Naive thymus-derived CD4-positive, alpha-beta T cell (primary cell): ENCODE measurements around the gene ATOSB. TPM values are rescaled to one million over a fixed set of nuclear protein-coding genes. Genes with fewer than 3 reads are reported as not detected.

Source experiments
- ATAC-seq: fragments of 150-1000 bp; cut with Tn5 transposase; 2 replicates; pipeline ENCODE4 v1.10.0; 2021; ENCODE audit warnings: mild to moderate bottlenecking, moderate library complexity
- CTCF ChIA-PET: fragments of 350-600 bp; sonication (Branson Sonifier 250); formaldehyde crosslinking; loops from one replicate; lab custom pipeline; 2021; ENCODE audit warnings: antibody characterized with exemption; lab: Charles Lee
- POLR2A ChIA-PET: fragments of 350-600 bp; sonication (Branson Sonifier 250); formaldehyde crosslinking; loops from one replicate; lab custom pipeline; 2021; ENCODE audit warnings: antibody characterized with exemption, inconsistent platforms; lab: Charles Lee
- DNase-seq, 9 donors: peaks; one replicate each; pipeline versions ENCODE4 v3.0.0 to v3.0.0-alpha.2; 2020 to 2022; ENCODE audit warnings: mixed read lengths in 1 of 9
- H3K27ac ChIP-seq: one replicate; pipeline ENCODE4 v1.7.0; 2013; ENCODE audit warnings: mild to moderate bottlenecking, low read depth, low read length, moderate library complexity
- H3K27me3 ChIP-seq, 2 donors: one replicate each; pipeline ENCODE4 v1.7.0; 2013; ENCODE audit warnings: low read length in 2 of 2, mild to moderate bottlenecking in 2 of 2, moderate library complexity in 2 of 2; ENCODE audit not compliant: control insufficient read depth in 2 of 2, insufficient read depth in 2 of 2
- H3K36me3 ChIP-seq, 3 experiments: 1 replicate in 2 of 3; 2 replicates in 1 of 3; pipeline ENCODE4 v1.7.0; 2013; ENCODE audit warnings: low read length in 3 of 3, mild to moderate bottlenecking in 3 of 3, moderate library complexity in 1 of 3; ENCODE audit not compliant: insufficient read depth in 3 of 3, control insufficient read depth in 2 of 3
- H3K4me1 ChIP-seq, 2 donors: one replicate each; pipeline ENCODE4 v1.7.0; 2013; ENCODE audit warnings: low read length in 2 of 2, mild to moderate bottlenecking in 2 of 2, moderate library complexity in 1 of 2; ENCODE audit not compliant: control insufficient read depth in 2 of 2, insufficient read depth in 2 of 2
- H3K4me3 ChIP-seq: 2 replicates; pipeline ENCODE4 v1.7.0; 2013; ENCODE audit warnings: mild to moderate bottlenecking, low read length
- H3K9me3 ChIP-seq, 3 experiments: 1 replicate in 2 of 3; 2 replicates in 1 of 3; pipeline ENCODE4 v1.7.0; 2013; ENCODE audit warnings: low read length in 3 of 3; ENCODE audit not compliant: control insufficient read depth in 2 of 3
- H3K27ac Mint-ChIP-seq, 9 donors: one replicate each; pipeline ENCODE4 v1.8.0; 2020 to 2022; ENCODE audit warnings: mixed read lengths in 9 of 9, mild to moderate bottlenecking in 8 of 9, moderate library complexity in 5 of 9, inconsistent platforms in 2 of 9
- H3K27me3 Mint-ChIP-seq, 5 donors: one replicate each; pipeline ENCODE4 v1.8.0; 2021 to 2022; ENCODE audit warnings: mixed read lengths in 5 of 5, mild to moderate bottlenecking in 1 of 5
- H3K36me3 Mint-ChIP-seq, 5 donors: one replicate each; pipeline ENCODE4 v1.8.0; 2020 to 2022; ENCODE audit warnings: mixed read lengths in 5 of 5, mild to moderate bottlenecking in 3 of 5, inconsistent platforms in 1 of 5
- H3K4me1 Mint-ChIP-seq, 7 donors: one replicate each; pipeline ENCODE4 v1.8.0; 2020 to 2022; ENCODE audit warnings: mixed read lengths in 7 of 7, mild to moderate bottlenecking in 3 of 7, inconsistent platforms in 1 of 7
- H3K4me3 Mint-ChIP-seq, 10 donors: one replicate each; pipeline ENCODE4 v1.8.0; 2020 to 2022; ENCODE audit warnings: mild to moderate bottlenecking in 10 of 10, mixed read lengths in 10 of 10, moderate library complexity in 6 of 10, inconsistent platforms in 2 of 10
- H3K9me3 Mint-ChIP-seq, 11 donors: one replicate each; pipeline ENCODE4 v1.8.0; 2020 to 2022; ENCODE audit warnings: mixed read lengths in 11 of 11, mild to moderate bottlenecking in 4 of 11, inconsistent platforms in 1 of 11, moderate library complexity in 1 of 11
- intact Hi-C, 2 donors: fragments of 100-400 bp; cut with micrococcal nuclease; formaldehyde crosslinking; loops; one replicate each; pipeline ENCODE4 v1.15.1; 2023
- polyA plus RNA-seq, 2 donors: library from polyadenylated mRNA; unstranded; fragments of 300-500 nt; fragmentation: Illumina TruSeq; gene quantifications; one replicate each; pipeline ENCODE4 v1.2.3, GENCODE V29; 2021
- total RNA-seq, 6 experiments: library from RNA in 5 of 6; stranded (reverse) in 5 of 6; gene quantifications; 1 replicate in 5 of 6; 2 replicates in 1 of 6; pipeline ENCODE4 v1.2.3 and lab custom pipeline; 2021 to 2026

The ATOSB gene
- total and polyA plus RNA-seq, 7 experiments from 2014 or later, result 0.95 to 26.0 (median 6.1) TPM

GRCh38 chr9:35102769-35103659, 12.6 kb downstream of the ATOSB start, which contains the start of gene STOML2:
TSS of gene STOML2 (minus strand) at chr9:35103131. CDS start at chr9:35103094, 37 bp downstream.
- peaks cover 4 to 40% (median 9%) of the 10 kb centered on the region in 3 experiments for H3K36me3 ChIP-seq
- peak within 1 kb of the TSS; percentile 81 for H3K27ac ChIP-seq
- peak within 1 kb of the TSS; percentile 92 to 99 (median 96) for H3K27ac Mint-ChIP-seq
- peak within 1 kb of the TSS; percentile 88 to 98 (median 92) for H3K4me3 Mint-ChIP-seq
- H3K4me1 Mint-ChIP-seq, result peaks cover 18 to 36% (median 33%) of the 10 kb centered on the region in 7 donors
- DNase-seq (peak; percentile 72 to 95 (median 91)), ATAC-seq (peak; percentile 98)
- H3K36me3 Mint-ChIP-seq, result peaks cover 3 to 34% (median 15%) of the 10 kb centered on the region in 5 donors
- H3K4me3 ChIP-seq, result peak within 1 kb of the TSS; percentile 92
- H3K27me3 Mint-ChIP-seq, result no peaks in the 10 kb centered on the region
- peaks cover 12 to 18% of the 10 kb centered on the region in 2 donors for H3K4me1 ChIP-seq
- ChIA-PET CTCF (interaction anchor here (0.6 to 3.0 kb wide), 7 partner anchors 8 to 203 kb away, joined by 3 to 14 read pairs (median 5); partner anchors contain the start of gene ATOSB), POLR2A (interaction anchor here (0.9 to 3.5 kb wide), 8 partner anchors 8 to 501 kb away, joined by 3 to 32 read pairs (median 12); partner anchors contain the start of genes ATOSB, FANCG and VCP)
- intact Hi-C loops, result loop anchor here (1.0 to 5.0 kb wide), 8 partner anchors 8 to 1664 kb away; partner anchors contain the start of genes CREB3 (in 1 of the 2), TESK1 (in 1 of the 2), TLN1 (in 1 of the 2) and VCP (in 1 of the 2)
- no peaks in the 10 kb centered on the region for H3K9me3 ChIP-seq
- H3K9me3 Mint-ChIP-seq, result no peaks in the 10 kb centered on the region
- H3K27me3 ChIP-seq, result no peaks in the 10 kb centered on the region

DNA sequence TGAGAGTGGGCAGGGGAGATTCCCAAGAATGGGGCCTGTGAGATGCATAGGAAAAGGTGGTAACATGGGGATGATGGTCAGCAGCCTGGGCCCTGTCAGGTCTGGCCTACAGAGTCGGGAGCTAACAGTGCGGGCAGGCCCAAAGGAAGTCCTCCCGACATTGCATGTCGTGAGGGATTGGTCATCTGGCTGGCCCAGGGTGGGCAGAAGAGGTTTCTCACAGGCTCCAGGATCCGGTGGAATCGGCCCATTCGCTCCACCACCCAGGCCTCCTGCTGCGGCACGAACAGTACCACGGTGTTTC, 13.2 kb downstream of the ATOSB start:
- ChIA-PET POLR2A (interaction anchor here (0.9 to 3.5 kb wide), 7 partner anchors 9 to 502 kb away, joined by 3 to 32 read pairs (median 15); partner anchors contain the start of genes ATOSB, FANCG and VCP), CTCF (interaction anchor here (0.6 to 3.0 kb wide), 4 partner anchors 9 to 203 kb away, joined by 3 to 14 read pairs (median 5); partner anchors contain the start of gene ATOSB)
- H3K27ac Mint-ChIP-seq, result peak overlapping the region; percentile 92 to 99 (median 96)
- no peak for ATAC-seq
- H3K9me3 ChIP-seq, result no peaks in the 10 kb centered on the region
- H3K27ac ChIP-seq, result peak overlapping the region; percentile 81
- H3K9me3 Mint-ChIP-seq, result no peaks in the 10 kb centered on the region
- peak overlapping the region; percentile 92 for H3K4me3 ChIP-seq
- DNase-seq, result no peak
- peaks cover 18 to 42% (median 37%) of the 10 kb centered on the region in 7 donors for H3K4me1 Mint-ChIP-seq
- peaks cover 4 to 36% (median 9%) of the 10 kb centered on the region in 3 experiments for H3K36me3 ChIP-seq
- no peaks in the 10 kb centered on the region for H3K27me3 ChIP-seq
- intact Hi-C loops, result loop anchor here (2.0 to 5.0 kb wide), 3 partner anchors 435 to 1665 kb away; partner anchors contain the start of gene TESK1 (in 1 of the 2)
- no peaks in the 10 kb centered on the region for H3K27me3 Mint-ChIP-seq
- peaks cover 12 to 18% of the 10 kb centered on the region in 2 donors for H3K4me1 ChIP-seq
- peak overlapping the region; percentile 88 to 98 (median 92) for H3K4me3 Mint-ChIP-seq
- peaks cover 3 to 34% (median 15%) of the 10 kb centered on the region in 5 donors for H3K36me3 Mint-ChIP-seq

DNA sequence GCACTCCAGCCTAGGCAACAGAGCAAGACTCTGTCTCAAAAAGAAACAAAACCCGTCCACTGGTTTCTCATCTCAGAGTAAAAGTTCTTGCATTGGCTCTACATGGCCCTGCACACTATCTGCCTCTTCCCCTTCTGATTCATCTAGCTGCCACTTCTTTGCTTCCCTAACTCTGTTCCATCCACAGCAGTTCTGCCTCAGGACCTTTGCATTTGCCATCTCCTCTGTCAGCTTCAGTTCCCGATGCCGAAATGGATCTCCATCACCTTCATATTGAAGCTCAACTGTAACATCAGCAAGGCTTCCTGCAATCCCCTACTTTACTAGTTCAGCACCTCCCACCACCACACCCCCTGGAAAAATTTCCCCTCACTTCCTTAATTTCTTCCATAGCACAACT, 18.1 kb downstream of the ATOSB start:
- DNase-seq (no peak), ATAC-seq (no peak)
- CTCF ChIA-PET, result interaction anchor here (0.6 to 3.9 kb wide), 6 partner anchors 11 to 910 kb away, joined by 3 to 19 read pairs (median 4); partner anchors contain the start of gene FANCG
- H3K4me1 ChIP-seq, result peaks cover 16 to 23% of the 10 kb centered on the region in 2 donors
- intact Hi-C loops, result loop anchor here in 1 of 2 donors (2.0 kb wide), 1 partner anchor 337 kb away; no protein-coding TSS in a partner anchor
- H3K27me3 ChIP-seq, result no peaks in the 10 kb centered on the region
- POLR2A ChIA-PET, result interaction anchor here (0.7 to 11.3 kb wide), 4 partner anchors 8 to 25 kb away, joined by 3 to 88 read pairs (median 8); partner anchors contain the start of genes FANCG and VCP
- H3K4me3 Mint-ChIP-seq, result peak overlapping the region in 7 of 10 donors; percentile 14 to 67 (median 50)
- H3K4me1 Mint-ChIP-seq, result peaks cover 30 to 59% (median 51%) of the 10 kb centered on the region in 7 donors
- H3K27ac Mint-ChIP-seq, result peak overlapping the region in 7 of 9 donors; percentile 37 to 84 (median 75)
- no peaks in the 10 kb centered on the region for H3K9me3 ChIP-seq
- H3K27me3 Mint-ChIP-seq, result no peaks in the 10 kb centered on the region
- peaks cover 0 to 32% (median 8%) of the 10 kb centered on the region in 5 donors for H3K36me3 Mint-ChIP-seq
- H3K9me3 Mint-ChIP-seq, result no peaks in the 10 kb centered on the region
- no peak overlapping the region for H3K4me3 ChIP-seq
- no peak overlapping the region for H3K27ac ChIP-seq
- peaks cover 4 to 46% (median 13%) of the 10 kb centered on the region in 3 experiments for H3K36me3 ChIP-seq

GRCh38 chr9:35096035-35096849, 19.4 kb downstream of the ATOSB start, which contains the start of gene PIGO:
TSS of gene PIGO (minus strand) at chr9:35096591. CDS start at chr9:35095565, 1,026 bp downstream.
- no peaks in the 10 kb centered on the region for H3K27me3 Mint-ChIP-seq
- Histone ChIP-seq H3K36me3 (peaks cover 4 to 56% (median 16%) of the 10 kb centered on the region in 3 experiments), H3K27ac (peak within 1 kb of the TSS; percentile 99), H3K4me3 (peak within 1 kb of the TSS; percentile 97), H3K9me3 (no peaks in the 10 kb centered on the region), H3K27me3 (no peaks in the 10 kb centered on the region), H3K4me1 (peaks cover 8 to 11% of the 10 kb centered on the region in 2 donors)
- ChIA-PET CTCF (interaction anchor here (1.0 to 3.9 kb wide), 9 partner anchors 9 to 197 kb away, joined by 3 to 19 read pairs (median 4); partner anchors contain the start of genes ATOSB, FANCG and VCP), POLR2A (interaction anchor here (0.6 to 11.3 kb wide), 13 partner anchors 9 to 197 kb away, joined by 3 to 88 read pairs (median 4); partner anchors contain the start of genes FANCG, UNC13B and VCP)
- ATAC-seq (peak; percentile 96), DNase-seq (peak; percentile 85 to 94 (median 92))
- intact Hi-C loops, result loop anchor here (1.0 to 2.0 kb wide), 9 partner anchors 15 to 636 kb away; partner anchors contain the start of genes DNAJB5 (in 2 of the 2), VCP (in 2 of the 2), CREB3 (in 1 of the 2) and TLN1 (in 1 of the 2)
- no peaks in the 10 kb centered on the region for H3K9me3 Mint-ChIP-seq
- peaks cover 25 to 50% (median 38%) of the 10 kb centered on the region in 7 donors for H3K4me1 Mint-ChIP-seq
- H3K4me3 Mint-ChIP-seq, result peak within 1 kb of the TSS; percentile 81 to 90 (median 86)
- peaks cover 0 to 39% (median 8%) of the 10 kb centered on the region in 5 donors for H3K36me3 Mint-ChIP-seq
- H3K27ac Mint-ChIP-seq, result peak within 1 kb of the TSS; percentile 77 to 96 (median 94)

DNA sequence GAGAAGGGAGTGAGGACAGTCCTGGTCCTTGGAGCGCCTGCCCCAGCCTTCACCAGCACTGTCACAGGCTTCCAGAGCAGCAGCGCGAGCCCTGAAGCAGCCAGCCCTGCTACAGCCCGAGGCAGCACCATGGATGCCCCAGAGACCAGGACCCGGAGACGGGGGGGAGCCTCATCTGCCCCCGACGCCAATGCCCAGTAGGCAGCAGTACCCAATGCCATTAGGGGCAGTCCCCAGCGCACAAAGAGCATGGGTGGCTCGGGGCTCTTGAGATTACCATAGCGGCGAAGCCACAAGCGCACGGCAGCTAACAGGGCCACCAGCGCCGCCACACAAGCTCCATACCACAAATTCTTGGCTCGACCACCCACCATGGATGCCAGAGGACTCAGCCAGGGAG, 24.1 kb downstream of the ATOSB start:
- H3K9me3 Mint-ChIP-seq, result no peaks in the 10 kb centered on the region
- H3K9me3 ChIP-seq, result no peaks in the 10 kb centered on the region
- H3K4me3 Mint-ChIP-seq, result no peak overlapping the region
- peaks cover 7 to 8% of the 10 kb centered on the region in 2 donors for H3K4me1 ChIP-seq
- no peak overlapping the region for H3K4me3 ChIP-seq
- no peak for ATAC-seq
- DNase-seq, result no peak
- intact Hi-C loops, result no loop called here
- POLR2A ChIA-PET, result interaction anchor here (1.3 to 11.3 kb wide), 2 partner anchors 12 to 25 kb away, joined by 4 to 88 read pairs; partner anchors contain the start of gene FANCG
- no peaks in the 10 kb centered on the region for H3K27me3 ChIP-seq
- H3K27me3 Mint-ChIP-seq, result no peaks in the 10 kb centered on the region
- CTCF ChIA-PET, result interaction anchor here (0.6 to 2.3 kb wide), 2 partner anchors 192 kb away, joined by 3 to 18 read pairs; no protein-coding TSS in a partner anchor
- H3K36me3 Mint-ChIP-seq, result peaks cover 5 to 46% (median 24%) of the 10 kb centered on the region in 5 donors
- peaks cover 19 to 37% (median 25%) of the 10 kb centered on the region in 7 donors for H3K4me1 Mint-ChIP-seq
- H3K36me3 ChIP-seq, result peaks cover 0 to 80% (median 26%) of the 10 kb centered on the region in 3 experiments
- no peak overlapping the region for H3K27ac ChIP-seq
- no peak overlapping the region for H3K27ac Mint-ChIP-seq
